Suprapubic skin (tissue), 4 donors: ENCODE measurements around the gene IQGAP2. TPM values are rescaled to one million over a fixed set of nuclear protein-coding genes. Genes with fewer than 3 reads are reported as not detected.

Experiments used
- DNase-seq, 2 donors: peaks; one replicate each; pipeline ENCODE4 v3.0.0-alpha.2; 2019; ENCODE audit warnings: low spot score in 2 of 2
- H3K27ac ChIP-seq: fragments of 200-600 bp; sonication (generic); one replicate; pipeline ENCODE4 v1.5.1; 2019
- H3K27me3 ChIP-seq: fragments of 200-600 bp; sonication (generic); one replicate; pipeline ENCODE4 v1.5.1; 2019
- H3K36me3 ChIP-seq: fragments of 200-600 bp; sonication (generic); one replicate; pipeline ENCODE4 v1.5.1; 2019
- H3K4me1 ChIP-seq: fragments of 200-600 bp; sonication (generic); one replicate; pipeline ENCODE4 v1.5.1; 2019
- H3K4me3 ChIP-seq: fragments of 200-600 bp; sonication (generic); one replicate; pipeline ENCODE4 v1.5.1; 2019; ENCODE audit warnings: mild to moderate bottlenecking
- H3K9me3 ChIP-seq: fragments of 200-600 bp; sonication (generic); one replicate; pipeline ENCODE4 v1.5.1; 2019
- CTCF ChIP-seq, 2 donors: fragments of 200-600 bp in 1 of 2; fragments of 450-650 bp in 1 of 2; sonication (generic) in 1 of 2; IDR thresholded peaks; one replicate each; pipeline ENCODE4 v1.5.1; 2016 to 2019; ENCODE audit warnings: antibody characterized with exemption in 2 of 2, mild to moderate bottlenecking in 1 of 2, moderate library complexity in 1 of 2
- EP300 ChIP-seq: sonication (generic); formaldehyde crosslinking; IDR thresholded peaks from one replicate; pipeline ENCODE4 v1.6.1; 2017; ENCODE audit warnings: antibody characterized with exemption
- POLR2A ChIP-seq, 2 donors: fragments of 450-650 bp; IDR thresholded peaks; one replicate each; pipeline ENCODE4 v1.6.1; 2017; ENCODE audit warnings: antibody characterized with exemption in 2 of 2, mild to moderate bottlenecking in 2 of 2, moderate library complexity in 2 of 2
- POLR2AphosphoS5 ChIP-seq, 3 donors: sonication (generic); formaldehyde crosslinking; IDR thresholded peaks; one replicate each; pipeline ENCODE4 v1.6.1; 2017; ENCODE audit warnings: antibody characterized with exemption in 3 of 3
- WGBS: methylation state at CpG from one replicate; pipeline ENCODE4 v1.1.5; 2018; 5-methylcytosine and 5-hydroxymethylcytosine counted together
- total RNA-seq, 4 donors: library from RNA; depleted of rRNA; stranded (reverse); fragments of >200 nt; gene quantifications; one replicate each; pipeline ENCODE4 v1.1.0, GENCODE V29; 2016

IQGAP2 gene, protein sequence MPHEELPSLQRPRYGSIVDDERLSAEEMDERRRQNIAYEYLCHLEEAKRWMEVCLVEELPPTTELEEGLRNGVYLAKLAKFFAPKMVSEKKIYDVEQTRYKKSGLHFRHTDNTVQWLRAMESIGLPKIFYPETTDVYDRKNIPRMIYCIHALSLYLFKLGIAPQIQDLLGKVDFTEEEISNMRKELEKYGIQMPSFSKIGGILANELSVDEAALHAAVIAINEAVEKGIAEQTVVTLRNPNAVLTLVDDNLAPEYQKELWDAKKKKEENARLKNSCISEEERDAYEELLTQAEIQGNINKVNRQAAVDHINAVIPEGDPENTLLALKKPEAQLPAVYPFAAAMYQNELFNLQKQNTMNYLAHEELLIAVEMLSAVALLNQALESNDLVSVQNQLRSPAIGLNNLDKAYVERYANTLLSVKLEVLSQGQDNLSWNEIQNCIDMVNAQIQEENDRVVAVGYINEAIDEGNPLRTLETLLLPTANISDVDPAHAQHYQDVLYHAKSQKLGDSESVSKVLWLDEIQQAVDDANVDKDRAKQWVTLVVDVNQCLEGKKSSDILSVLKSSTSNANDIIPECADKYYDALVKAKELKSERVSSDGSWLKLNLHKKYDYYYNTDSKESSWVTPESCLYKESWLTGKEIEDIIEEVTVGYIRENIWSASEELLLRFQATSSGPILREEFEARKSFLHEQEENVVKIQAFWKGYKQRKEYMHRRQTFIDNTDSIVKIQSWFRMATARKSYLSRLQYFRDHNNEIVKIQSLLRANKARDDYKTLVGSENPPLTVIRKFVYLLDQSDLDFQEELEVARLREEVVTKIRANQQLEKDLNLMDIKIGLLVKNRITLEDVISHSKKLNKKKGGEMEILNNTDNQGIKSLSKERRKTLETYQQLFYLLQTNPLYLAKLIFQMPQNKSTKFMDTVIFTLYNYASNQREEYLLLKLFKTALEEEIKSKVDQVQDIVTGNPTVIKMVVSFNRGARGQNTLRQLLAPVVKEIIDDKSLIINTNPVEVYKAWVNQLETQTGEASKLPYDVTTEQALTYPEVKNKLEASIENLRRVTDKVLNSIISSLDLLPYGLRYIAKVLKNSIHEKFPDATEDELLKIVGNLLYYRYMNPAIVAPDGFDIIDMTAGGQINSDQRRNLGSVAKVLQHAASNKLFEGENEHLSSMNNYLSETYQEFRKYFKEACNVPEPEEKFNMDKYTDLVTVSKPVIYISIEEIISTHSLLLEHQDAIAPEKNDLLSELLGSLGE (N-terminal part only)
- 10 to 100 TPM; 10.1 to 49.0 (median 12.8) TPM for total RNA-seq

GRCh38 chr5:76402886-76403765 is at the start of gene IQGAP2:
Gene IQGAP2 (plus strand): TSS chr5:76403285. CDS start chr5:76403546, 261 bp downstream.
- peak within 1 kb of the TSS; percentile 84 for H3K27ac ChIP-seq
- TF ChIP-seq POLR2AphosphoS5 (IDR thresholded peaks at IDR 0.05): peak in 1 of 3 donors; percentile 15
- TF ChIP-seq CTCF (IDR thresholded peaks at IDR 0.05): peak; percentile 33 to 70
- TF ChIP-seq POLR2A (IDR thresholded peaks at IDR 0.05): peak in 1 of 2 donors; percentile 41
- no peak for TF ChIP-seq EP300
- peaks cover 4% of the 10 kb centered on the region for H3K27me3 ChIP-seq
- peak within 1 kb of the TSS; percentile 70 for H3K4me3 ChIP-seq
- H3K36me3 ChIP-seq: no peaks in the 10 kb centered on the region
- 1% methylated on average over 17 of the region's 92 CpGs for WGBS
- H3K4me1 ChIP-seq: peaks cover 20% of the 10 kb centered on the region
- no peaks in the 10 kb centered on the region for H3K9me3 ChIP-seq
- DNase-seq: peak; percentile 73 to 84

- Histone ChIP-seq H3K4me1 (no peaks in the 10 kb centered on the region), H3K9me3 (no peaks in the 10 kb centered on the region), H3K27ac (no peak overlapping the region), H3K27me3 (no peaks in the 10 kb centered on the region), H3K4me3 (no peak overlapping the region), H3K36me3 (no peaks in the 10 kb centered on the region)
- TF ChIP-seq POLR2A (IDR thresholded peaks at IDR 0.05) (no peak), EP300 (no peak), CTCF (IDR thresholded peaks at IDR 0.05) (no peak), POLR2AphosphoS5 (IDR thresholded peaks at IDR 0.05) (no peak)
- 82% methylated on average over 5 of the region's 5 CpGs for WGBS
- no peak for DNase-seq
Observed at GRCh38 chr5:76356887-76357286, 46.2 kb upstream of the IQGAP2 start.

GRCh38 chr5:76363352-76364225 is 39.5 kb upstream of the IQGAP2 start:
- no peak overlapping the region for H3K4me3 ChIP-seq
- H3K27ac ChIP-seq: no peak overlapping the region
- H3K9me3 ChIP-seq: no peaks in the 10 kb centered on the region
- 58% methylated on average over 17 of the region's 17 CpGs for WGBS
- no peaks in the 10 kb centered on the region for H3K36me3 ChIP-seq
- no peak for DNase-seq
- TF ChIP-seq POLR2A (IDR thresholded peaks at IDR 0.05) (no peak), CTCF (IDR thresholded peaks at IDR 0.05) (no peak), EP300 (no peak), POLR2AphosphoS5 (IDR thresholded peaks at IDR 0.05) (no peak)
- H3K27me3 ChIP-seq: no peaks in the 10 kb centered on the region
- peaks cover 3% of the 10 kb centered on the region for H3K4me1 ChIP-seq

- 53% methylated on average over 2 of the region's 2 CpGs for WGBS
- no peaks in the 10 kb centered on the region for H3K27me3 ChIP-seq
- no peaks in the 10 kb centered on the region for H3K36me3 ChIP-seq
- H3K4me1 ChIP-seq: peaks cover 3% of the 10 kb centered on the region
- no peak for DNase-seq
- no peaks in the 10 kb centered on the region for H3K9me3 ChIP-seq
- H3K4me3 ChIP-seq: no peak overlapping the region
- no peak for TF ChIP-seq POLR2AphosphoS5 (IDR thresholded peaks at IDR 0.05)
- no peak for TF ChIP-seq CTCF (IDR thresholded peaks at IDR 0.05)
- no peak for TF ChIP-seq EP300
- TF ChIP-seq POLR2A (IDR thresholded peaks at IDR 0.05): no peak
- no peak overlapping the region for H3K27ac ChIP-seq
Observed at GRCh38 chr5:76364226-76364589, 38.9 kb upstream of the IQGAP2 start.
